Fibroblast of mammary gland (primary cell): ENCODE data around the gene SPOCK3.
A peak's percentile ranks its signal among the peaks of the same experiment; 100 is the strongest.

ENCODE experiments used
- DNase-seq: peaks from one replicate; pipeline ENCODE4 v3.0.0-alpha.2; 2010; ENCODE audit warnings: low read depth
- H3K4me3 ChIP-seq: 2 replicates; pipeline ENCODE4 v1.5.1; 2011; ENCODE audit warnings: low read depth, mild to moderate bottlenecking, low read length, moderate library complexity; ENCODE audit not compliant: control insufficient read depth
- TF ChIP-seq, protein P1 (sequence below): conservative IDR thresholded peaks from 2 replicates; pipeline ENCODE4 v1.5.1; 2011; ENCODE audit warnings: low read depth, low read length, inconsistent platforms; ENCODE audit not compliant: control insufficient read depth, insufficient read depth

The SPOCK3 gene

DNA sequence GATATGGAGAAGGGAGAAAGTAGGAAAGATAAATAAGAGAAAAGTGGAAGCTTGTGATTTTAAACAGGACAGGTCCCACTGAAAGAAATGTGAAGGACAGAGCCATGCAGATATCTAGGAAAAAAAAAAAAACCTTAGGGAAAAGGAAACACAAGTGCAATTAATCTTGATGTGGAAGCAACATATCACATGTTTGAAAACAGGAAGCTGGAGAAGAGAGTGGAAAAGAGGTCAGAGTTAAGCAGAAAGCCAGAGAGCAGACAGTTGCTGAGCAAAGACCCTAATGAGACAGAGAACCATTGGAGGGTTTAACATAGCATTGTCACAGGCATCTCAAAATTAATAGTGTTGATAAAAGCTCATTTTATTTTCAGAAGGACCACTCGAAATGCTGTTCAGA lies 89.7 kb downstream of the SPOCK3 start:
- DNase-seq, result no peak
- no peak overlapping the region for H3K4me3 ChIP-seq
- TF ChIP-seq, protein P1, sequence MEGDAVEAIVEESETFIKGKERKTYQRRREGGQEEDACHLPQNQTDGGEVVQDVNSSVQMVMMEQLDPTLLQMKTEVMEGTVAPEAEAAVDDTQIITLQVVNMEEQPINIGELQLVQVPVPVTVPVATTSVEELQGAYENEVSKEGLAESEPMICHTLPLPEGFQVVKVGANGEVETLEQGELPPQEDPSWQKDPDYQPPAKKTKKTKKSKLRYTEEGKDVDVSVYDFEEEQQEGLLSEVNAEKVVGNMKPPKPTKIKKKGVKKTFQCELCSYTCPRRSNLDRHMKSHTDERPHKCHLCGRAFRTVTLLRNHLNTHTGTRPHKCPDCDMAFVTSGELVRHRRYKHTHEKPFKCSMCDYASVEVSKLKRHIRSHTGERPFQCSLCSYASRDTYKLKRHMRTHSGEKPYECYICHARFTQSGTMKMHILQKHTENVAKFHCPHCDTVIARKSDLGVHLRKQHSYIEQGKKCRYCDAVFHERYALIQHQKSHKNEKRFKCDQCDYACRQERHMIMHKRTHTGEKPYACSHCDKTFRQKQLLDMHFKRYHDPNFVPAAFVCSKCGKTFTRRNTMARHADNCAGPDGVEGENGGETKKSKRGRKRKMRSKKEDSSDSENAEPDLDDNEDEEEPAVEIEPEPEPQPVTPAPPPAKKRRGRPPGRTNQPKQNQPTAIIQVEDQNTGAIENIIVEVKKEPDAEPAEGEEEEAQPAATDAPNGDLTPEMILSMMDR, result no peak

GRCh38 chr4:167143018-167143417 lies 91.3 kb downstream of the SPOCK3 start:
- H3K4me3 ChIP-seq, result no peak overlapping the region
- TF ChIP-seq, protein P1, result no peak
- no peak for DNase-seq

DNA sequence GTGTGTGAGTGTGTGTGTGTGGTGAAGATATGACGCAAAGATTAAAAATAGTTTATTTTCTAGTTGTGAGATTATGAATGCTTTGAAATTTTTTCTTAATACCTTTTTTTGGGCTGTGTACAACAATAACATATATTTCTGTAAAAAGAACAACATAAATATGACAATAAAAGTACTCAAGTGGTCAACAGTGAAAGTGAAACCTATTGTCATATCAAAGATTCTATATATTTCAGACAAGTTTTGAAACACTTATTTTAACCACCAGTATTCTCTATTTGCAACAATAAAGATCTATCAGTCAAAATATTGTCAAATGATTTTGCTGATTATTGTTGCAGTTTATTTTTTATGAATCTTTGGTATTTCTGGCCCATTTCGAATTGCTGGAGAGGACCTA lies 98.0 kb downstream of the SPOCK3 start:
- TF ChIP-seq, protein P1, result no peak
- DNase-seq, result no peak
- no peak overlapping the region for H3K4me3 ChIP-seq

- TF ChIP-seq, protein P1, result no peak
- DNase-seq, result no peak
- H3K4me3 ChIP-seq, result no peak overlapping the region
Measured at GRCh38 chr4:167129146-167129545, 105.1 kb downstream of the SPOCK3 start.

DNA sequence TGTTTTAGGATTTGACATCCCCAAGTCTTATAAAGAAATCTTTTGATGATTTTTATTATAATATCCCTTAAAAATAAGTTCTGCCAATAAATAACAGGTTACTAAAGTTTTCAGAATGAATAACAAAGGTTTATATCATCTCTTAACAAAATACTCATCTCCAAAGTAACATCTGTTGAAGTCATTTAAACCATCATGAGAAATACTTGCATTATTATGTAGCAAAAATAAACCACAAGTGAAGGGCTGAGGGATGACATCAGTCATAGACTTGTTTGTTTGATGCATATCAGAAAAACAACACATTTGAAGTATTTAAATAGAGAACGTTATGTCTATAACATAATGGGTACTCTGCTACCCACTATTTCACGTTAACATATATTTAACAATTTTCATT lies 114.9 kb downstream of the SPOCK3 start:
- TF ChIP-seq, protein P1, result no peak
- H3K4me3 ChIP-seq, result no peak overlapping the region
- no peak for DNase-seq

GRCh38 chr4:167117273-167117672 lies 117.0 kb downstream of the SPOCK3 start:
- H3K4me3 ChIP-seq, result no peak overlapping the region
- DNase-seq, result no peak
- TF ChIP-seq, protein P1, result no peak

DNA sequence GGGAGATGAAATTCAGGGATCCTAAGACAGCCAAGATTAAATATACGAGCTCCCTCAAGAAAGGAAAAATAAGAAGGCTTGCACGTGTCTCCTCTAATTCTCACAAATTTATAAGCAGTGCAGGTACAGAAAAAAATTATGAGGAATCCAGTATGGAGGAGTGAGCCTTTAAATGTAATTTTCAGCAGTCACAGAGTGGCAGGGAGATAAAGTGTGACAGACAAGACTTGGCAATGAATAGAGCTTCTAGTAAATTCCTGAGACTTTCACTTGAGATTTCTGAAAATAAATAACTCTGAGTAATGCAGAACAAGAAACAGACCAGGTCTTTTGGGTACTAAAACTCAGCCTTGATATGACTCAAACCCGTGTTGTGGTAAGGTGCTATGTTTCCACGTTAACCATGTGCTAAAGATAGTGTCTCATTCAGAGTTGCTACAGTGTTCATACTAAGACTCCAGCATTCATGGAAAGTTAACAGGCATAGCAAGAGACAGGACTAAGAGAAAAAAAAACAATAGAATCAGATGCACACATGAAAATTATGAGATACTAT lies 119.8 kb downstream of the SPOCK3 start:
- no peak overlapping the region for H3K4me3 ChIP-seq
- peak; percentile 2 for DNase-seq
- TF ChIP-seq, protein P1, result no peak
